Left lung (tissue), 10 donors: ENCODE measurements around the gene PRICKLE4. TPM values are rescaled to one million over a fixed set of nuclear protein-coding genes. Genes with fewer than 3 reads are reported as not detected.

Source experiments
- ATAC-seq: fragments of 200-7000 bp; cut with Tn5 transposase; one replicate; pipeline ENCODE4 v1.9.1; 2020; ENCODE audit warnings: moderate library complexity
- DNase-seq, 4 donors: peaks; one replicate each; pipeline ENCODE4 v3.0.0-alpha.2; 2013 to 2020
- H3K27ac ChIP-seq, 2 donors: fragments of 200-600 bp; sonication (generic) in 1 of 2; one replicate each; pipeline versions ENCODE4 v1.5.0 to v1.8.0; 2020 to 2021
- H3K27me3 ChIP-seq, 2 donors: fragments of 200-600 bp; sonication (generic) in 1 of 2; one replicate each; pipeline versions ENCODE4 v1.5.0 to v1.8.0; 2020 to 2021
- H3K36me3 ChIP-seq, 2 donors: fragments of 200-600 bp; sonication (generic) in 1 of 2; one replicate each; pipeline versions ENCODE4 v1.5.0 to v1.8.0; 2020 to 2021
- H3K4me1 ChIP-seq, 2 donors: fragments of 200-600 bp; one replicate each; pipeline ENCODE4 v1.8.0; 2021
- H3K4me3 ChIP-seq, 2 donors: fragments of 200-600 bp; sonication (generic) in 1 of 2; one replicate each; pipeline versions ENCODE4 v1.5.0 to v1.8.0; 2020 to 2021; ENCODE audit warnings: mild to moderate bottlenecking in 1 of 2
- H3K9me3 ChIP-seq, 2 donors: fragments of 200-600 bp; sonication (generic) in 1 of 2; one replicate each; pipeline versions ENCODE4 v1.5.0 to v1.8.0; 2020 to 2021
- intact Hi-C, 2 donors: fragments of 100-400 bp; cut with DNase I; formaldehyde crosslinking; loops; one replicate each; pipeline versions ENCODE4 v1.11.2 to v1.14.2; 2022
- polyA plus RNA-seq, 6 donors: library from polyadenylated mRNA; unstranded; fragments of 120-200 nt; gene quantifications; one replicate each; pipeline ENCODE4 v1.2.1, GENCODE V29; 2013; ENCODE audit not compliant: insufficient read length in 6 of 6
- total RNA-seq, 2 donors: library from RNA; stranded (reverse); fragmentation: NEBNext Ultra II Directional; extraction: Animal tissue kit (Norgen Biotek cat#: 25700); gene quantifications; one replicate each; pipeline ENCODE4 v1.2.1, GENCODE V29; 2021
- TF ChIP-seq, protein P1 (sequence below), 2 donors: fragments of 200-600 bp; sonication (generic) in 1 of 2; IDR thresholded peaks; one replicate each; pipeline versions ENCODE4 v1.5.0 to v1.8.0; 2021; ENCODE audit warnings: antibody characterized with exemption in 2 of 2
- donor health status: DM: no; HTN: yes; CAD: no.
- donor health status: DM: no; HTN: no; CAD: no.

Gene PRICKLE4
- total and polyA plus RNA-seq, 8 donors: 4.5 to 13.7 (median 10.3) TPM

DNA sequence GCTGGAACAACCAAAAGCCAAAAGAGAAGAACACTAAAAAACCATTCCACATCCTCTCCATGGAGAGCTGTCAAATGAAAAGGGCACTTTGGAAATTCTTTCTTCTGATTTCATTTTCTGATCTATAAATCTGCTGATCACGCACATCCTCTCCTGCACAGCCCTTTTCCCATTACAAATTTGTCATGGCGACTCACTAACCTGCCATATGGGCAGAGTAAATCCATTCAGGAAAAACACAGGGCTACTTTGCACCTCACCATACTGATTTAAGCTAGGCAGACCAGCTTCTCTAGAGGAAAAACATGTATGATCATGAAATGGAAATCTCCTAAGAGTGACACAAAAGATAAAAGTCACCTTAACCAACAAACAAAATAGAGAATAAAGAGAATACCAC is 32.9 kb downstream of the PRICKLE4 start:
- H3K4me1 ChIP-seq: no peaks in the 10 kb centered on the region
- ATAC-seq (no peak), DNase-seq (no peak)
- H3K9me3 ChIP-seq: no peaks in the 10 kb centered on the region
- no peak overlapping the region for H3K4me3 ChIP-seq
- TF ChIP-seq, protein P1, sequence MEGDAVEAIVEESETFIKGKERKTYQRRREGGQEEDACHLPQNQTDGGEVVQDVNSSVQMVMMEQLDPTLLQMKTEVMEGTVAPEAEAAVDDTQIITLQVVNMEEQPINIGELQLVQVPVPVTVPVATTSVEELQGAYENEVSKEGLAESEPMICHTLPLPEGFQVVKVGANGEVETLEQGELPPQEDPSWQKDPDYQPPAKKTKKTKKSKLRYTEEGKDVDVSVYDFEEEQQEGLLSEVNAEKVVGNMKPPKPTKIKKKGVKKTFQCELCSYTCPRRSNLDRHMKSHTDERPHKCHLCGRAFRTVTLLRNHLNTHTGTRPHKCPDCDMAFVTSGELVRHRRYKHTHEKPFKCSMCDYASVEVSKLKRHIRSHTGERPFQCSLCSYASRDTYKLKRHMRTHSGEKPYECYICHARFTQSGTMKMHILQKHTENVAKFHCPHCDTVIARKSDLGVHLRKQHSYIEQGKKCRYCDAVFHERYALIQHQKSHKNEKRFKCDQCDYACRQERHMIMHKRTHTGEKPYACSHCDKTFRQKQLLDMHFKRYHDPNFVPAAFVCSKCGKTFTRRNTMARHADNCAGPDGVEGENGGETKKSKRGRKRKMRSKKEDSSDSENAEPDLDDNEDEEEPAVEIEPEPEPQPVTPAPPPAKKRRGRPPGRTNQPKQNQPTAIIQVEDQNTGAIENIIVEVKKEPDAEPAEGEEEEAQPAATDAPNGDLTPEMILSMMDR (IDR thresholded peaks at IDR 0.05): no peak
- no peak overlapping the region for H3K27ac ChIP-seq
- no peaks in the 10 kb centered on the region for H3K27me3 ChIP-seq
- no peaks in the 10 kb centered on the region for H3K36me3 ChIP-seq
- intact Hi-C loops: no loop called here

DNA sequence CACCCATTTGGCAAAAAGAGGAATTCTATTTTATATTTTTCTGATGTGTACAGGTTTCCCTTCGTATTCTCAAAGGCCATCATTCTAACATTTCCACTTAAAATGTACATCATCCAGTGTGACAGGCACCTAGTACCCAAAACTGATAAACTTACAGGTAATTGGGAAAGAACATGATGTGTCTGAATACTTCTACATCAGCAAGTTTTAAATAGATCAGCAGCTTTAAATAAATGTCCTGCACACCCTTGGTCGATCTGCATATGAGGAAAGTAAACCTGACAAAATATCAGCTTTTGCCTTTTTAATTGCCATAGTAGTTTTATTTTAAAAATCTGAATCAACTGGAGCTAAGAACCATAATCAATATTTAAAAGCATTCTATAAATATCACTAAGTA is 33.4 kb downstream of the PRICKLE4 start:
- Histone ChIP-seq H3K9me3 (no peaks in the 10 kb centered on the region), H3K27me3 (no peaks in the 10 kb centered on the region), H3K27ac (no peak overlapping the region), H3K4me1 (no peaks in the 10 kb centered on the region), H3K4me3 (no peak overlapping the region), H3K36me3 (no peaks in the 10 kb centered on the region)
- ATAC-seq (no peak), DNase-seq (no peak)
- intact Hi-C loops: no loop called here
- TF ChIP-seq, protein P1 (IDR thresholded peaks at IDR 0.05): no peak

DNA sequence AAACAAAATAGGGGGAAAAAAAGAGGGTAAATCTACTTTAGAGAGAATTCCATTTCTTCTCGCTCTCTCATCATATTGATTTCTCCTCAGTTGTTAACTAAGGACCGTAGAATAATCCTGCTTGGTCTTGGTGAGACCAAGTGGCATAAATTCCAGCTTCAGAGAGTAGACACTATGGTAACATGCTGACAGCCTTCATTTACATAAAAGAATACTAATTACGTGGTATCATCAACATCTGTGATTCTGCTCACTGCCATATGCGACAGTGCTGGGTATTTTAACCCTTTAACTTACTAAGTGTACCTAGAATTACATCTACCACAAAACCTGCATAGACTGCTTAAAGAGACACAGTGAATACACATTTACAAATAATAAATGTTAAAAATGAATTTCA is 34.0 kb downstream of the PRICKLE4 start:
- Histone ChIP-seq H3K36me3 (no peaks in the 10 kb centered on the region), H3K27ac (no peak overlapping the region)
- ATAC-seq: no peak

DNA sequence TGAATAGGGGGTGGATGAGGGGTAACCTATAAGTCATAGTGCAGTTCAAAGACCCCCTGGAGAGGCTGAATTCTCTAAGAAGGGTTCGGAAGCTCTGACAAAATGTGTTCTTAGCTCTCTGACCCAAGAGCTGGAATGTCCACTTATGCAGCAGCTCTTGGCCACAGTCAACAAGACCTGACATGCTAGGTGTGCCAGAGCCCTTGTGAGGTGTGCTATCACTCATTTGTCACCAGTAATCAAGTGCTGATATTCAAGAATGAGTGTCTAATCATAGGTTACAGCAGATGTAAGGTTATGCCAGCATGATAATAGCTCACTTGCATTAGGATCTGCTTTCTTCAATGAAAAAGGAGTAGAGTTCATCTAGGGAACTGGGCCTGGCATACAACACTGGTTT is 35.0 kb downstream of the PRICKLE4 start:
- TF ChIP-seq, protein P1 (IDR thresholded peaks at IDR 0.05): no peak
- Histone ChIP-seq H3K4me3 (no peak overlapping the region), H3K4me1 (no peaks in the 10 kb centered on the region), H3K36me3 (no peaks in the 10 kb centered on the region), H3K27me3 (no peaks in the 10 kb centered on the region), H3K27ac (no peak overlapping the region), H3K9me3 (no peaks in the 10 kb centered on the region)
- intact Hi-C loops: no loop called here
- no peak for DNase-seq
- peak; percentile 77 for ATAC-seq

More for the DNA sequence above, 34.0 kb downstream of the PRICKLE4 start:
- intact Hi-C loops: no loop called here
- TF ChIP-seq, protein P1 (IDR thresholded peaks at IDR 0.05): no peak
- H3K4me1 ChIP-seq: no peaks in the 10 kb centered on the region
- no peak overlapping the region for H3K4me3 ChIP-seq
- no peaks in the 10 kb centered on the region for H3K9me3 ChIP-seq
- no peak for DNase-seq
- H3K27me3 ChIP-seq: no peaks in the 10 kb centered on the region

DNA sequence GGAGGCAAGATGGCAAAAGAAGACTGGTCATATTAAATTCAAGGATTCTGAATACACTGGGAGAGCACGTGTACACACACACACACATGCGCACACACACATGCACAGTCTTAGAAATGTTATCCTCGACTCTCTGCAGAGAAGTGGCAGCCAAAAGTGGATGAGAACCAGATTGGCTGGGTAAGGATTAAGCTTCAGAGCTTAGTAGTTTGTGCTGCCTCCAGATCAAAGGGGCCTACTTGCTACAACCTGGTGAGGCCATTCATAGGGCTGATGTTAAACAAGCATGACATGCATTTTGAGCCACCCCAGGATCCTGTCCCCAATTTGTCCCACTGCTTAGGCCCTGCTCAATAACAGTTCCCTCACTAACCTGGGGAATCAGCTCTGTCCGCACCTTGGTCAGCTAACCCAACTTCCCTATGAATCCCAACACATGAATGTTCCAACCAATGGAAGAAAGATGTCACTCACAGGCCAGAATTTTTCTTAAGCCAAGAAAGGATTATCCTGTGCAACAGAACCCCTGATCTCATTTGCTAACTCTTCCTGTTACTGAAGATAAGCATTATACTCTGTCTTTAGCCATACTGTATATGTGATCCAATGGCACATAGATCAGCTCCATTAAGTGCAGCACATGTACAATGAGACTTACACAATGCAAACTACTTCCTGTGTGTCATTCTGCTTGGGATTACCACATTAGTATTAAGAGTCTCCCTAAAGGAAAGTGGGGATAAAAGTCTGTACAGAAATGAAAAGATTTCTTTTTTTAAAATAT is 37.9 kb downstream of the PRICKLE4 start:
- Histone ChIP-seq H3K4me3 (no peak overlapping the region), H3K4me1 (no peaks in the 10 kb centered on the region), H3K27me3 (no peaks in the 10 kb centered on the region), H3K36me3 (no peaks in the 10 kb centered on the region), H3K27ac (no peak overlapping the region), H3K9me3 (no peaks in the 10 kb centered on the region)
- DNase-seq: no peak
- no peak for ATAC-seq
- TF ChIP-seq, protein P1 (IDR thresholded peaks at IDR 0.05): no peak
- intact Hi-C loops: no loop called here
